Activated B cell treated with CpG ODN at 0.5 μM for 24 hours (primary cell): ENCODE measurements around the gene CDC6. TPM values are rescaled to one million over a fixed set of nuclear protein-coding genes. Genes with fewer than 3 reads are reported as not detected.

Source experiments
- ATAC-seq: fragments of 200-7000 bp; cut with Tn5 transposase; one replicate; pipeline ENCODE4 v1.10.0; 2021; ENCODE audit warnings: low read depth, mild to moderate bottlenecking, moderate library complexity
- CTCF ChIA-PET: fragments of 350-600 bp; sonication (Branson Sonifier 250); formaldehyde crosslinking; loops from one replicate; lab custom pipeline; 2021; ENCODE audit warnings: antibody characterized with exemption; lab: Charles Lee
- POLR2A ChIA-PET: fragments of 350-600 bp; sonication (Branson Sonifier 250); formaldehyde crosslinking; loops from one replicate; lab custom pipeline; 2021; ENCODE audit warnings: antibody characterized with exemption; lab: Charles Lee
- DNase-seq: peaks from one replicate; pipeline ENCODE4 v3.0.0; 2022
- H3K27ac Mint-ChIP-seq: one replicate; pipeline ENCODE4 v1.8.0; 2020; ENCODE audit warnings: mixed read lengths
- H3K27me3 Mint-ChIP-seq: one replicate; pipeline ENCODE4 v1.8.0; 2021; ENCODE audit warnings: mixed read lengths
- H3K36me3 Mint-ChIP-seq: one replicate; pipeline ENCODE4 v1.8.0; 2021; ENCODE audit warnings: low read depth, mixed read lengths
- H3K4me1 Mint-ChIP-seq: one replicate; pipeline ENCODE4 v1.8.0; 2021; ENCODE audit warnings: mixed read lengths
- H3K4me3 Mint-ChIP-seq: one replicate; pipeline ENCODE4 v1.8.0; 2020; ENCODE audit warnings: mild to moderate bottlenecking, mixed read lengths
- H3K9me3 Mint-ChIP-seq: one replicate; pipeline ENCODE4 v1.8.0; 2020; ENCODE audit warnings: mixed read lengths
- intact Hi-C: fragments of 100-400 bp; cut with micrococcal nuclease; formaldehyde crosslinking; loops from one replicate; pipeline ENCODE4 v1.15.1; 2024
- total RNA-seq: library from RNA; stranded (reverse); gene quantifications from 2 replicates; pipeline ENCODE4 v1.2.3, GENCODE V29; 2022
- TF ChIP-seq, protein P1 (sequence below): fragments of 200-600 bp; IDR thresholded peaks from one replicate; pipeline ENCODE4 v1.8.0; 2022; ENCODE audit warnings: antibody characterized with exemption, mild to moderate bottlenecking

The CDC6 gene
- total RNA-seq, 1 donor from 2014 or later: 9.7 TPM

DNA sequence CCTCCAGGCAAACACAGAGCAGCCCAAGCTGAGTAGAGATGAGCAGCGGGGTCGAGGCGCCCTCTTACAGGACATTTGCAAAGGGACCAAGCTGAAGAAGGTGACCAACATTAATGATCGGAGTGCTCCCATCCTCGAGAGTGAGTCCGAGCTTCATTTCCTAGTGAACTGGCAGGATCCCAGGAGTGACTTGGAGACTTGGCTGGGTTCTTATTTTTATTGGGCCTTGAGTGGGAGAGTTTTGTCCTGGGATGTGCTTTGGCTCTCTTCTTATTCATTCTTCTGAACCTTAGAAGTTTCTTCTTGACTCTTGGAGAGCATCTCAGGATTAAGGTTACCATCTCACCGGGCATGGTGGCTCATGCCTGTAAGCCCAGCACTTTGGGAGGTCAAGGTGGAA lies 27.2 kb upstream of the CDC6 start:
- TF ChIP-seq, protein P1, sequence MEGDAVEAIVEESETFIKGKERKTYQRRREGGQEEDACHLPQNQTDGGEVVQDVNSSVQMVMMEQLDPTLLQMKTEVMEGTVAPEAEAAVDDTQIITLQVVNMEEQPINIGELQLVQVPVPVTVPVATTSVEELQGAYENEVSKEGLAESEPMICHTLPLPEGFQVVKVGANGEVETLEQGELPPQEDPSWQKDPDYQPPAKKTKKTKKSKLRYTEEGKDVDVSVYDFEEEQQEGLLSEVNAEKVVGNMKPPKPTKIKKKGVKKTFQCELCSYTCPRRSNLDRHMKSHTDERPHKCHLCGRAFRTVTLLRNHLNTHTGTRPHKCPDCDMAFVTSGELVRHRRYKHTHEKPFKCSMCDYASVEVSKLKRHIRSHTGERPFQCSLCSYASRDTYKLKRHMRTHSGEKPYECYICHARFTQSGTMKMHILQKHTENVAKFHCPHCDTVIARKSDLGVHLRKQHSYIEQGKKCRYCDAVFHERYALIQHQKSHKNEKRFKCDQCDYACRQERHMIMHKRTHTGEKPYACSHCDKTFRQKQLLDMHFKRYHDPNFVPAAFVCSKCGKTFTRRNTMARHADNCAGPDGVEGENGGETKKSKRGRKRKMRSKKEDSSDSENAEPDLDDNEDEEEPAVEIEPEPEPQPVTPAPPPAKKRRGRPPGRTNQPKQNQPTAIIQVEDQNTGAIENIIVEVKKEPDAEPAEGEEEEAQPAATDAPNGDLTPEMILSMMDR: no peak
- Mint-ChIP-seq H3K27me3 (no peaks in the 10 kb centered on the region), H3K36me3 (peaks cover 61% of the 10 kb centered on the region), H3K4me3 (no peak overlapping the region), H3K27ac (no peak overlapping the region), H3K9me3 (no peaks in the 10 kb centered on the region), H3K4me1 (no peaks in the 10 kb centered on the region)
- ChIA-PET POLR2A (no interaction called here), CTCF (no interaction called here)
- intact Hi-C loops: no loop called here
- ATAC-seq: no peak
- no peak for DNase-seq

DNA sequence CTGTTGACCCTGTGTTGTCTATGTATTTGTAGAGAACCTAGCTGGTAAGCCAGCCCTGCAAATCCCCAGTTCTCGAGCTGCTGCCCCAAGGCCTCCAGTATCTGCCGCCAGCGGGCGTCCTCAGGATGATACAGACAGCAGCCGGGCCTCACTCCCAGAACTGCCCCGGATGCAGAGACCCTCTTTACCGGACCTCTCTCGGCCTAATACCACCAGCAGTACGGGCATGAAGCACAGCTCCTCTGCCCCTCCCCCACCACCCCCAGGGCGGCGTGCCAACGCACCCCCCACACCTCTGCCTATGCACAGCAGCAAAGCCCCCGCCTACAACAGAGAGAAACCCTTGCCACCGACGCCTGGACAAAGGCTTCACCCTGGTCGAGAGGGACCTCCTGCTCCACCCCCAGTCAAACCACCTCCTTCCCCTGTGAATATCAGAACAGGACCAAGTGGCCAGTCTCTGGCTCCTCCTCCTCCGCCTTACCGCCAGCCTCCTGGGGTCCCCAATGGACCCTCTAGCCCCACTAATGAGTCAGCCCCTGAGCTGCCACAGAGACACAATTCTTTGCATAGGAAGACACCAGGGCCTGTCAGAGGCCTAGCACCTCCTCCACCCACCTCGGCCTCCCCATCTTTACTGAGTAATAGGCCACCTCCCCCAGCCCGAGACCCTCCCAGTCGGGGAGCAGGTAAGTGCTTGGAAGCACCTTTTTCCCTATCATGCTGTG lies 23.1 kb upstream of the CDC6 start:
- H3K27ac Mint-ChIP-seq: no peak overlapping the region
- peaks cover 40% of the 10 kb centered on the region for H3K36me3 Mint-ChIP-seq
- POLR2A ChIA-PET: no interaction called here
- no peaks in the 10 kb centered on the region for H3K27me3 Mint-ChIP-seq
- no peak overlapping the region for H3K4me3 Mint-ChIP-seq
- intact Hi-C loops: loop anchor here (5.0 kb wide), 1 partner anchor 32 kb away; no protein-coding TSS in a partner anchor
- TF ChIP-seq, protein P1: no peak
- CTCF ChIA-PET: no interaction called here
- DNase-seq (no peak), ATAC-seq (no peak)
- no peaks in the 10 kb centered on the region for H3K9me3 Mint-ChIP-seq
- no peaks in the 10 kb centered on the region for H3K4me1 Mint-ChIP-seq

DNA sequence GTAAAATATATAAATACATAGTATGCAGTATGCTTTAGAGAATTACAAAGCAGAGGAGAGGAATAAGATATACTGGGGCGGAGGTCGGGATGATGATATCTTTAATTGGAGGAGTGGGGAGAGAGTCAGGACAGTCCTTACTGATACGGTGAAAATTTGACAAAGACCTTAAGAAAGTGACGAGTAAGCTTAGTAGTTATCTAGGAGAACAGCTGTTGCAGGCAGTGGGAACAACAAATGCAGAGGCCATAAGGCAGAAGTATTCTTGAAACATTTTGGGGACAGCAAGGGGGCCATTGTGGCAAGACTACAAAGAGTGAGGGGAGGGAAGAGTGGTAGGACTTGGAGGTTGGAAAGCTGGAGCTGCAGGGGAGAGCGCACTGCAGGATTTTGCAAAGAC lies 22.3 kb upstream of the CDC6 start:
- Mint-ChIP-seq H3K36me3 (peaks cover 35% of the 10 kb centered on the region), H3K27me3 (no peaks in the 10 kb centered on the region), H3K4me1 (no peaks in the 10 kb centered on the region), H3K4me3 (no peak overlapping the region), H3K9me3 (no peaks in the 10 kb centered on the region), H3K27ac (no peak overlapping the region)
- TF ChIP-seq, protein P1: no peak
- ChIA-PET CTCF (no interaction called here), POLR2A (no interaction called here)
- DNase-seq (no peak), ATAC-seq (no peak)
- intact Hi-C loops: loop anchor here (5.0 kb wide), 1 partner anchor 33 kb away; no protein-coding TSS in a partner anchor

DNA sequence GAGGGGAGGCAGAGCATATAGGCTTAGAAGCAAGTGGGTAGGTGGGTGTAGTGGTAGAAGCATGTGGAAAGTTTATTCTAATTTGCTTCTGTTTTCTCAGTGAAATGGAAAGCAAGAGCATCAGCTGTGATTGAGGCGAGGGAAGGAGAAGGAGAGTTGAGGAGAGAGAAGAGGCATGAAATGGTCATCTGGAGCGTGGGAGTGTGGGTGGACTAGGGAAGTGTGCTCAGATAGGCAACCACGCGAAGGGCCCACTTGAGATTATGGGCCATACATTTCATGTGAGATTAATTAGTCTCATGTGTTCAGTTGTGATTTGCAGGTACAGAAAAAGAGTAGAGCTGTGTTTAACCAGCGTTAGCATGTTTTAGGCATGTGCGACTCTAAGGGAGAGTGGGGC lies 20.8 kb upstream of the CDC6 start:
- H3K27ac Mint-ChIP-seq: no peak overlapping the region
- peaks cover 33% of the 10 kb centered on the region for H3K36me3 Mint-ChIP-seq
- no peak overlapping the region for H3K4me3 Mint-ChIP-seq
- H3K4me1 Mint-ChIP-seq: no peaks in the 10 kb centered on the region
- H3K9me3 Mint-ChIP-seq: no peaks in the 10 kb centered on the region
- TF ChIP-seq, protein P1: no peak
- CTCF ChIA-PET: no interaction called here
- ATAC-seq: no peak
- intact Hi-C loops: loop anchor here (5.0 kb wide), 1 partner anchor 35 kb away; no protein-coding TSS in a partner anchor
- POLR2A ChIA-PET: no interaction called here
- no peaks in the 10 kb centered on the region for H3K27me3 Mint-ChIP-seq
- DNase-seq: no peak

DNA sequence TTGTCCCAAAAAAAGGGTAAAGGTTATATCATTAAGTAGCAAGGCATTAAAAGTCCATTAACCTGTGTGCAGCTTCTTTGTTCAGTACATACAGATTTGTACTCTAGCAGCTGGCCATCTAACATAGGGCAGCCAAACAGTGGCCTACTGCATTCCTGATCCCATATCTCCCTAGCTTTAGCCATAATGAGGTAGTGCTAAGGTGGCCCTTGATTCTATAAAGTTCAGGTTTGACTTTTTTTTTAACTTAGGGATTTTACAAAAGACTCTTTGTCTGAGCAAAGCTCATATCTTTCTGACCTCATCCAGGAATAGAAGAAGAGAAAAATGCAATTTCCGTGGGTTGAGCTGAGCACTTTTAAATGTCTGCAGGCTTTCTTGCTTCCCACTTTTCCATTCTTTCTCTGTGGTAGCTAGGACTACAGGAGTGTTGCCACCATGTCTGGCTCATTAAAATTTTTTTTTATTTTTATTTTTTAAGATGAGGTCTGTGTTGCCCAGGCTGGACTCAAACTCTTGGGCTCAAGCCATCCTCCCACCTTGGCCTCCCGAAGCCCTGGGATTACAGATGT lies 19.5 kb upstream of the CDC6 start:
- Mint-ChIP-seq H3K4me1 (peaks cover under 1% of the 10 kb centered on the region), H3K4me3 (no peak overlapping the region), H3K9me3 (no peaks in the 10 kb centered on the region), H3K27me3 (no peaks in the 10 kb centered on the region), H3K27ac (no peak overlapping the region), H3K36me3 (peaks cover 32% of the 10 kb centered on the region)
- ChIA-PET POLR2A (no interaction called here), CTCF (interaction anchor here (0.9 kb wide), 1 partner anchor 16 kb away, joined by 3 read pairs; no protein-coding TSS in a partner anchor)
- DNase-seq: no peak
- ATAC-seq: no peak
- TF ChIP-seq, protein P1: no peak
- intact Hi-C loops: loop anchor here (5.0 kb wide), 1 partner anchor 36 kb away; no protein-coding TSS in a partner anchor
